ENCODE data around the gene POLR2J.

The POLR2J gene

GRCh38 chr7:102431617-102432298, 47.0 kb downstream of the POLR2J start (continued):
- TF ChIP-seq ZNF518A (tag by site-specific recombination; conservative IDR thresholded peaks at IDR 0.05; ENCODE audit: low read depth) (no peak), ZNF157 (tag by site-specific recombination; IDR thresholded peaks at IDR 0.05) (no peak), ZNF658 (tag by site-specific recombination; IDR thresholded peaks at IDR 0.05) (no peak), WT1 (tag by site-specific recombination; IDR thresholded peaks at IDR 0.05) (peak; percentile 67), KLF1 (tag by site-specific recombination; IDR thresholded peaks at IDR 0.05) (no peak), PRDM2 (tag by site-specific recombination; IDR thresholded peaks at IDR 0.05; ENCODE audit: borderline replicate concordance) (no peak), ZNF670 (tag by site-specific recombination; IDR thresholded peaks at IDR 0.05; ENCODE audit: low read depth) (no peak), OVOL3 (tag by site-specific recombination; IDR thresholded peaks at IDR 0.05) (no peak), ZNF18 (tag by site-specific recombination; IDR thresholded peaks at IDR 0.05) (no peak), ZNF623 (tag by site-specific recombination; IDR thresholded peaks at IDR 0.05) (no peak), ZNF645 (tag by site-specific recombination; IDR thresholded peaks at IDR 0.05) (no peak), EGR2 (tag by site-specific recombination; IDR thresholded peaks at IDR 0.05; ENCODE audit: low read depth) (no peak), ZNF433 (tag by site-specific recombination; IDR thresholded peaks at IDR 0.05; ENCODE audit: low read depth) (no peak), AEBP2 (tag by site-specific recombination; IDR thresholded peaks at IDR 0.05; ENCODE audit: borderline replicate concordance) (no peak), ZFP41 (tag by site-specific recombination; IDR thresholded peaks at IDR 0.05; ENCODE audit: borderline replicate concordance) (no peak), SP7 (tag by site-specific recombination; IDR thresholded peaks at IDR 0.05) (no peak; the same call in 1 of the 2 replicates), ZBTB17 (tag by site-specific recombination; IDR thresholded peaks at IDR 0.05) (peak; percentile 49), ZNF23 (tag by site-specific recombination; IDR thresholded peaks at IDR 0.05; ENCODE audit: borderline replicate concordance) (no peak), ZNF48 (tag by site-specific recombination; IDR thresholded peaks at IDR 0.05) (no peak), PRDM10 (tag by site-specific recombination; IDR thresholded peaks at IDR 0.05) (peak; percentile 92)

All from HEK293 (cell line).